ENCODE measurements around the gene DOLPP1. TPM values are rescaled to one million over a fixed set of nuclear protein-coding genes. Genes with fewer than 3 reads are reported as not detected.
"Not testable (repeated sequence)": the region's sequence is repeated elsewhere in the genome, so short reads cannot be mapped to it uniquely, and the experiment has no call there.

Gene DOLPP1
- total and polyA plus RNA-seq, 3 donors from 2014 or later, result 14.0 to 17.9 (median 14.4) TPM

DNA sequence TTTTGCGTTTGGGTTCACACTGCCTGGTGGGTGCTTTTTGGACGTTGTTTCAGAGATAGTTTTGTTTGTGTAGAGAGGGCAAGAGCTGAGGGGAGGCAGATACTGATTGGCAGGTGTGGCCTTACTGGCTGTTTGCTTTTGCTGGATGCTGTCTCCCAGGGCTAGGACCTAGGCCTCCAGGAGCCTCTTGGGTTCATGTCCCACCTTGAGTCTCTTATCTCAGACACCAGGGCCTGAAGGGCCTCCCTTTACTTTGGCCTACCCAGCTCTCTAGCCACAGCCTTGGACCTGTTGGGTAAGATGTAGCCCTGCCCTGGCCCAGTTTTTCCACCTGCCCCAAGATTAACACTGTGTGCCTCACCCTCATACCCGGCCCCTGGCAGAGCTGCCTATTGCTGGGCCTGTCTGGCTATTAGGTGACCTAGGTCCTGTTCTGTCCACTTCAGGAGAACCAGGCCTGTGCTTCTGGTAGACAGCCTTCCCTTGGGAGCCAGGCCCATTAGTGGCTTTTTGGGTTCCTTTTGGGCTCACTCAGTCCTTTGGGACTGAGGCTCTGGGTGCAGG lies 43.7 kb downstream of the DOLPP1 start:
- H3K27ac ChIP-seq, result no peak overlapping the region
- H3K4me1 ChIP-seq, result no peaks in the 10 kb centered on the region
- TF ChIP-seq, protein P1, sequence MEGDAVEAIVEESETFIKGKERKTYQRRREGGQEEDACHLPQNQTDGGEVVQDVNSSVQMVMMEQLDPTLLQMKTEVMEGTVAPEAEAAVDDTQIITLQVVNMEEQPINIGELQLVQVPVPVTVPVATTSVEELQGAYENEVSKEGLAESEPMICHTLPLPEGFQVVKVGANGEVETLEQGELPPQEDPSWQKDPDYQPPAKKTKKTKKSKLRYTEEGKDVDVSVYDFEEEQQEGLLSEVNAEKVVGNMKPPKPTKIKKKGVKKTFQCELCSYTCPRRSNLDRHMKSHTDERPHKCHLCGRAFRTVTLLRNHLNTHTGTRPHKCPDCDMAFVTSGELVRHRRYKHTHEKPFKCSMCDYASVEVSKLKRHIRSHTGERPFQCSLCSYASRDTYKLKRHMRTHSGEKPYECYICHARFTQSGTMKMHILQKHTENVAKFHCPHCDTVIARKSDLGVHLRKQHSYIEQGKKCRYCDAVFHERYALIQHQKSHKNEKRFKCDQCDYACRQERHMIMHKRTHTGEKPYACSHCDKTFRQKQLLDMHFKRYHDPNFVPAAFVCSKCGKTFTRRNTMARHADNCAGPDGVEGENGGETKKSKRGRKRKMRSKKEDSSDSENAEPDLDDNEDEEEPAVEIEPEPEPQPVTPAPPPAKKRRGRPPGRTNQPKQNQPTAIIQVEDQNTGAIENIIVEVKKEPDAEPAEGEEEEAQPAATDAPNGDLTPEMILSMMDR (IDR thresholded peaks at IDR 0.05), result no peak
- TF ChIP-seq POLR2A (IDR thresholded peaks at IDR 0.05), result no peak
- H3K27me3 ChIP-seq, result no peaks in the 10 kb centered on the region
- no peak overlapping the region for H3K4me3 ChIP-seq
- H3K36me3 ChIP-seq (ENCODE audit: low read depth, missing control alignments), result no peaks in the 10 kb centered on the region
- no peaks in the 10 kb centered on the region for H3K9me3 ChIP-seq
- intact Hi-C loops (cut with DNase I; ENCODE audit: low total_unique reads), result no loop called here
- DNase-seq, result no peak
- whole genome bisulfite sequencing, 2 donors, result 81% methylated on average over 3 of the region's 3 CpGs

DNA sequence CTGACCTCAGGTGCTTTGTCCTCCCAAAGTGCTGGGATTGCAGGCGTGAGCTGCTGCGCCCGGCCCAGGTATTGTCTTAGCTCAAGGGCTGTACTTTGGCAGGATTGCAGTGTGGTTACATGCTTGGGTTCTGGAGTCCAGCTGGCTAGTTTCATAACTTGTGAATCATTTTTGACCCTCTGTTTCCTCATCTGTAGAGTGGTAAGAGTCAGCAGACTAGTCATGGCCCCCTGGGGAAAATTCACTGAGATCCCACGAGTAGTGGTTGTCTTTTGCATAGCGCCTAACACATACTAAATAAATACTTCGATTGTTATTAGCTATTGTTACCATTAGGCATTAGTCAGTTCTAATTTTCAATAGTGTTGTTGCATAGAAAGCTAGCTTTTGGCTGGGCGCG lies 44.6 kb downstream of the DOLPP1 start:
- Histone ChIP-seq H3K27ac (no peak overlapping the region), H3K27me3 (no peaks in the 10 kb centered on the region), H3K4me3 (no peak overlapping the region), H3K9me3 (no peaks in the 10 kb centered on the region), H3K4me1 (no peaks in the 10 kb centered on the region), H3K36me3 (ENCODE audit: low read depth, missing control alignments) (no peaks in the 10 kb centered on the region)
- intact Hi-C loops (cut with DNase I; ENCODE audit: low total_unique reads), result no loop called here
- 94% methylated on average over 8 of the region's 8 CpGs for WGBS, 2 donors
- DNase-seq, result no peak
- TF ChIP-seq, protein P1 (IDR thresholded peaks at IDR 0.05), result no peak
- TF ChIP-seq POLR2A (IDR thresholded peaks at IDR 0.05), result no peak

DNA sequence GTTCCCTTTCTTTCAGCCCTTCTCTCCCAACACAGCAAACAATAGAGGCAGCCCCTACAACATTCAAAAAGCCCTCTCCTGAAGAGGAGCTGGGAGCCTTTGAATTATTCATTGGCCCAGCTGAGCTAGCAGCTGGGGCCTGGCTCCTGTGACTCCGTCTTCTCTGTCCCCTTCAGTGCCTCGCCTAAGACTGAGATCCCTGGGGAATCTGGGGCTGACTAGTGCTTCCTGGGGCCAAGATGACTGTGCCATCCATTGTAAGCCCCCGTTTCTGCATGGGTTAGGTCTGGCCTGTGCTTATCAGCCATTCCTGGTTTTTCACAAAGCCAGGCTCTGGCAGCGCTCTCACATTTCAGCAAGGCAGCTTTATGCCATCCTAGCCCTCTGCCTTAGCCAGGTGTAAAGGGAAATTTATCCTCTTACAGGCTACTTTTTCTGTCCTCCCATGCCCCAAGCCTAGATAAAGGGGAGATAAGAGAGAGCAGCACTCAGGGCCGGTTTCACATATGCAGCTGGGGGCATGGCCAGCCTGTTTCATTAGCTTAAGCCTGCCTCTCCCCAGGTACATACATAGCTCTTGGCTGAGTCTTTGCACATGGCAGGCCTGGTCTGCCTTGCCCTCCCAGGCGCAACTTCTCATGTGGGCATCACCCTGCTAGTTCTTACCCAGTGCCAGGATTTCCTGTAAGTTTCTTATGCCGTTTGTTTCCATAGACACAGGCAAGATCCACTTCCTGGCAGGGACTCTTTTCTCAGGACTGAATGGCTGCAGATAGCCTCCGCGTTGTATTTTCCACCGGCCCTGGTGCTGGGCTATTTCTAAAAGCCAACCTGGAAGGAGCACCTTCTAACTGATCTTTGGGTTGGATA lies 46.1 kb downstream of the DOLPP1 start:
- no peaks in the 10 kb centered on the region for H3K36me3 ChIP-seq (ENCODE audit: low read depth, missing control alignments)
- H3K9me3 ChIP-seq, result no peaks in the 10 kb centered on the region

DNA sequence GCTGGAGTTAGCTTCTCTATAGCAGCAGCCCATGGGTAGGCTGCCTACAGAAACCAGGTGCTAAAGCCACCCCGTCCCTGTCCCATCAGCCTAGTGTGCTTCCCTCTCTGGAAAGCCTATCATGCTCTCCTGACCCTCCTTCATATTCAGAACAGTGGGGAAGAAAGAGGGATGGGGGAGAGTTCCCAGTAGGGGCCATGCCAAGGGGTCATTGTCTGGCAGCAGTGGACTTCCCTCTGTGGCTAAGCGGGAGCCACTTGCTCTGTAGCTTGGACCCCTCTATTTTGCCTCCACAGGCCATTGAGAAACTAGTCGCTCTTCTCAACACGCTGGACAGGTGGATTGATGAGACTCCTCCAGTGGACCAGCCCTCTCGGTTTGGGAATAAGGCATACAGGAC lies 47.8 kb downstream of the DOLPP1 start:
- DNase-seq, result no peak
- Histone ChIP-seq H3K9me3 (no peaks in the 10 kb centered on the region), H3K27me3 (no peaks in the 10 kb centered on the region), H3K4me3 (no peak overlapping the region), H3K4me1 (no peaks in the 10 kb centered on the region), H3K36me3 (ENCODE audit: low read depth, missing control alignments) (no peaks in the 10 kb centered on the region), H3K27ac (no peak overlapping the region)
- WGBS, 2 donors, result 95% methylated on average over 5 of the region's 5 CpGs
- intact Hi-C loops (cut with DNase I; ENCODE audit: low total_unique reads), result no loop called here
- TF ChIP-seq, protein P1 (IDR thresholded peaks at IDR 0.05), result no peak
- TF ChIP-seq POLR2A (IDR thresholded peaks at IDR 0.05), result no peak

More for the DNA sequence above, 46.1 kb downstream of the DOLPP1 start:
- 82 to 90% methylated on average over 9 to 10 of the region's 10 CpGs for WGBS, 2 donors
- H3K27ac ChIP-seq, result no peak overlapping the region
- no peaks in the 10 kb centered on the region for H3K27me3 ChIP-seq
- no peaks in the 10 kb centered on the region for H3K4me1 ChIP-seq
- H3K4me3 ChIP-seq, result no peak overlapping the region
- TF ChIP-seq, protein P1 (IDR thresholded peaks at IDR 0.05), result no peak
- no peak for TF ChIP-seq POLR2A (IDR thresholded peaks at IDR 0.05)
- intact Hi-C loops (cut with DNase I; ENCODE audit: low total_unique reads), result no loop called here
- DNase-seq, result no peak

DNA sequence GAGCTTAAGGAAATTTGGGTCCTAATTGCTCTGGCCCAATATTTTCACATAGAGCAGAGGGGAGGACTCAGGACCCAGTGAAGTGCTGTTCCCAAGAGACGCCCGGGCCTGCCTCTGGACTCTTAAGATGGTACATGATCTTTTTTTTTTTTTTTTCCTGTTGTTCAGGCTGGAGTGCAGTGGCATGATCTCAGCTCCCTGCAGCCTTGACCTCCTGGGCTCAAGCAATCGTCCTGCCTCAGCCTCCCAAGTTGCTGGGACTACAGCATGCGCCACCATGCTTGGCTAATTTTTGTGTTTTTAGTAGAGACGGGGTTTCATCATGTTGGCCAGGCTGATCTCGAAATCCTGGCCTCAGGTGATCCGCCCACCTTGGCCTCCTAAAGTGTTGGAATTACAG lies 49.4 kb downstream of the DOLPP1 start:
- H3K4me1 ChIP-seq; H3K27ac ChIP-seq; DNase-seq; H3K36me3 ChIP-seq (ENCODE audit: low read depth, missing control alignments); H3K4me3 ChIP-seq; H3K27me3 ChIP-seq; H3K9me3 ChIP-seq: not testable (repeated sequence)
- 80 to 84% methylated on average over 7 of the region's 7 CpGs for WGBS, 2 donors
- intact Hi-C loops (cut with DNase I; ENCODE audit: low total_unique reads), result loop anchor here (10.0 kb wide), 1 partner anchor 655 kb away; no protein-coding TSS in a partner anchor

Data from testis (tissue), 3 donors.